A673 (cell line): ENCODE measurements around the gene UBASH3B. TPM values are rescaled to one million over a fixed set of nuclear protein-coding genes. Genes with fewer than 3 reads are reported as not detected.
"Not testable (repeated sequence)": the region's sequence is repeated elsewhere in the genome, so short reads cannot be mapped to it uniquely, and the experiment has no call there.

Experiments used
- BruUV-seq: library from RNA; stranded (reverse); fragments of 400-500 nt; replicated peaks from 2 replicates; lab custom pipeline; 2021; lab: Mats Ljungman, UMichigan
- CTCF ChIA-PET: fragments of 300-600 bp; sonication (Branson Sonifier 250); formaldehyde crosslinking; loops from one replicate; lab custom pipeline; 2022; ENCODE audit warnings: antibody characterized with exemption; lab: Charles Lee
- POLR2A ChIA-PET: fragments of 300-600 bp; sonication (Branson Sonifier 250); formaldehyde crosslinking; loops from one replicate; lab custom pipeline; 2022; ENCODE audit warnings: antibody characterized with exemption; ENCODE audit not compliant: low non-redundant PET; lab: Charles Lee
- DNase-seq: peaks from one replicate; pipeline ENCODE4 v3.0.0-alpha.2; 2015; ENCODE audit warnings: low spot score
- H3K27ac ChIP-seq: fragments of 200-600 bp; sonication (generic); 2 replicates; pipeline ENCODE4 v1.5.1; 2016; ENCODE audit warnings: mixed run types, low read depth, mild to moderate bottlenecking, mixed read lengths, antibody characterized with exemption, low read length; ENCODE audit not compliant: poor library complexity, severe bottlenecking
- H3K27me3 ChIP-seq: fragments of 200-600 bp; sonication (generic); replicated peaks from 2 replicates; pipeline ENCODE4 v1.6.1; 2017; ENCODE audit warnings: mixed run types, low read depth, mild to moderate bottlenecking, mixed read lengths, antibody characterized with exemption, low read length; ENCODE audit not compliant: insufficient read depth, poor library complexity
- H3K36me3 ChIP-seq: fragments of 200-600 bp; sonication (generic); 2 replicates; pipeline ENCODE4 v1.6.1; 2016; ENCODE audit warnings: mixed run types, mild to moderate bottlenecking, mixed read lengths, antibody characterized with exemption, low read length; ENCODE audit not compliant: insufficient read depth, poor library complexity, severe bottlenecking
- H3K4me1 ChIP-seq: fragments of 200-600 bp; sonication (generic); 2 replicates; pipeline ENCODE4 v1.6.1; 2017; ENCODE audit warnings: mixed run types, mild to moderate bottlenecking, mixed read lengths, antibody characterized with exemption, low read length; ENCODE audit not compliant: insufficient read depth, poor library complexity, severe bottlenecking
- H3K4me3 ChIP-seq: fragments of 200-600 bp; sonication (generic); 2 replicates; pipeline ENCODE4 v1.5.1; 2016; ENCODE audit warnings: low read depth, mixed run types, mild to moderate bottlenecking, mixed read lengths, low read length; ENCODE audit not compliant: poor library complexity, severe bottlenecking
- H3K9me3 ChIP-seq: fragments of 200-600 bp; sonication (generic); 2 replicates; pipeline ENCODE4 v1.6.1; 2016; ENCODE audit warnings: mixed run types, low read depth, mild to moderate bottlenecking, mixed read lengths, antibody characterized with exemption, low read length; ENCODE audit not compliant: poor library complexity, severe bottlenecking
- CTCF ChIP-seq: fragments of 300-800, 200-600 bp; sonication (generic); conservative IDR thresholded peaks from 2 replicates; pipeline ENCODE4 v1.5.1; 2017; ENCODE audit warnings: low read depth, mild to moderate bottlenecking, antibody characterized with exemption, low read length, moderate library complexity, mixed read lengths
- EZH2 ChIP-seq: fragments of 200-600 bp; sonication (generic); IDR thresholded peaks from 2 replicates; pipeline ENCODE4 v1.6.1; 2017; ENCODE audit warnings: borderline replicate concordance, low read depth, mild to moderate bottlenecking, mixed read lengths, antibody characterized with exemption, low read length; ENCODE audit not compliant: poor library complexity, severe bottlenecking
- intact Hi-C: fragments of 100-400 bp; cut with micrococcal nuclease; formaldehyde crosslinking; loops from one replicate; pipeline ENCODE4 v1.10.0; 2022; ENCODE audit not compliant: unreplicated experiment
- total RNA-seq: library from RNA; stranded (reverse); gene quantifications from 2 replicates; pipeline ENCODE4 v1.2.3, GENCODE V29; 2021

The UBASH3B gene
- total RNA-seq, 1 experiment from 2014 or later = 15.3 TPM

- intact Hi-C loops = no loop called here
- CTCF ChIA-PET = no interaction called here
- TF ChIP-seq EZH2 = no peak
- no peak for TF ChIP-seq CTCF
- DNase-seq = no peak
- BruUV-seq = no TSS peak
- POLR2A ChIA-PET = no interaction called here
- Histone ChIP-seq H3K4me1 (no peaks in the 10 kb centered on the region), H3K36me3 (no peaks in the 10 kb centered on the region), H3K4me3 (no peak overlapping the region), H3K27me3 (no peaks in the 10 kb centered on the region), H3K9me3 (no peaks in the 10 kb centered on the region), H3K27ac (no peak overlapping the region)
Observed at GRCh38 chr11:122619757-122620156, 35.8 kb upstream of the UBASH3B start.

- intact Hi-C loops, H3K4me1 ChIP-seq, H3K27me3 ChIP-seq, H3K9me3 ChIP-seq, H3K27ac ChIP-seq, H3K4me3 ChIP-seq, POLR2A ChIA-PET, H3K36me3 ChIP-seq, BruUV-seq, DNase-seq: not testable (repeated sequence)
- CTCF ChIA-PET = interaction anchor here (0.6 kb wide), 2 partner anchors 87 to 228 kb away, joined by 3 to 8 read pairs; no protein-coding TSS in a partner anchor
Observed at GRCh38 chr11:122625501-122625900, 30.0 kb upstream of the UBASH3B start.

- Histone ChIP-seq H3K36me3 (no peaks in the 10 kb centered on the region), H3K4me1 (no peaks in the 10 kb centered on the region), H3K9me3 (no peaks in the 10 kb centered on the region), H3K27ac (no peak overlapping the region), H3K27me3 (no peaks in the 10 kb centered on the region), H3K4me3 (no peak overlapping the region)
- ChIA-PET POLR2A (interaction anchor here (0.7 kb wide), 1 partner anchor 13 kb away, joined by 4 read pairs; no protein-coding TSS in a partner anchor), CTCF (interaction anchor here (0.6 to 3.6 kb wide), 2 partner anchors 86 to 227 kb away, joined by 3 to 25 read pairs; no protein-coding TSS in a partner anchor)
- intact Hi-C loops = no loop called here
- no peak for TF ChIP-seq EZH2
- TF ChIP-seq CTCF = no peak
- DNase-seq = no peak
- BruUV-seq = no TSS peak
Observed at GRCh38 chr11:122625976-122626665, 29.4 kb upstream of the UBASH3B start.

GRCh38 chr11:122627745-122628144, 27.8 kb upstream of the UBASH3B start:
- H3K4me3 ChIP-seq = no peak overlapping the region
- ChIA-PET CTCF (interaction anchor here (1.8 to 3.6 kb wide), 3 partner anchors 154 to 228 kb away, joined by 9 to 42 read pairs (median 25); no protein-coding TSS in a partner anchor), POLR2A (no interaction called here)
- TF ChIP-seq EZH2 (no peak), CTCF (no peak)
- H3K9me3 ChIP-seq = no peaks in the 10 kb centered on the region
- no peaks in the 10 kb centered on the region for H3K36me3 ChIP-seq
- no peak overlapping the region for H3K27ac ChIP-seq
- H3K4me1 ChIP-seq = no peaks in the 10 kb centered on the region
- peak; percentile 35 for DNase-seq
- H3K27me3 ChIP-seq = no peaks in the 10 kb centered on the region
- intact Hi-C loops = no loop called here
- BruUV-seq = no TSS peak
